ENCODE measurements around the gene DGKQ.

DGKQ gene

GRCh38 chr4:917466-917865 lies 55.9 kb downstream of the DGKQ start:
- H3K27ac ChIP-seq (ENCODE audit: low read depth, low read length): no peak overlapping the region
- peaks cover 2% of the 10 kb centered on the region for H3K36me3 ChIP-seq (ENCODE audit: control insufficient read depth, insufficient read depth, low read length)
- no peaks in the 10 kb centered on the region for H3K4me1 ChIP-seq (ENCODE audit: control insufficient read depth, insufficient read depth, low read length)
- H3K27me3 ChIP-seq (ENCODE audit: control insufficient read depth, insufficient read depth, low read length): no peaks in the 10 kb centered on the region
- no peak overlapping the region for H3K4me3 ChIP-seq (ENCODE audit: low read length)
- H3K9ac ChIP-seq (ENCODE audit: low read length): no peak overlapping the region

DNA sequence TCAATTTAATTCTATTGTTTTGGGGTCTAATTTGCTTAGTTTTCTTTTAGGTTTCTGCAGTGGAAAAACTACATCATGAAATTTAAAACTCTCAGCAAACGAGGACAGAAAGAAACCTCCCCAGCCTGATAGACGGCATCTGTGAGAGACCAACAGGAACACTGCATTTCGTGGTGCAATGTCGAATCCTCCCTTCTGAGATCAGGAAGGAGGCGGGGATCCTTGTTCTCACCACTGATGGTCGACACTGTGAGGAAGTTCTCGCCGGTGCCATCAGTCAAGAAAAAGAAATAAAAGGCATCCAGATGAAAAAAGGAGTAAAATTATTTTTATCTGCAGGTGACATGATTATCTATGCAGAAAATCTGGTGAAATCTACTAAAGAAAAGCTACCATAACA lies 57.8 kb downstream of the DGKQ start:
- H3K4me3 ChIP-seq (ENCODE audit: low read length): no peak overlapping the region
- H3K4me1 ChIP-seq (ENCODE audit: control insufficient read depth, insufficient read depth, low read length): no peaks in the 10 kb centered on the region
- no peak overlapping the region for H3K27ac ChIP-seq (ENCODE audit: low read depth, low read length)
- no peak overlapping the region for H3K9ac ChIP-seq (ENCODE audit: low read length)
- no peaks in the 10 kb centered on the region for H3K27me3 ChIP-seq (ENCODE audit: control insufficient read depth, insufficient read depth, low read length)
- H3K36me3 ChIP-seq (ENCODE audit: control insufficient read depth, insufficient read depth, low read length): peaks cover 9% of the 10 kb centered on the region

- Histone ChIP-seq H3K27ac (ENCODE audit: low read depth, low read length) (no peak overlapping the region), H3K9ac (ENCODE audit: low read length) (no peak overlapping the region), H3K4me1 (ENCODE audit: control insufficient read depth, insufficient read depth, low read length) (no peaks in the 10 kb centered on the region), H3K4me3 (ENCODE audit: low read length) (no peak overlapping the region), H3K36me3 (ENCODE audit: control insufficient read depth, insufficient read depth, low read length) (peaks cover 9% of the 10 kb centered on the region), H3K27me3 (ENCODE audit: control insufficient read depth, insufficient read depth, low read length) (no peaks in the 10 kb centered on the region)
These were observed 58.3 kb downstream of the DGKQ start for GRCh38 chr4:915041-915474.

DNA sequence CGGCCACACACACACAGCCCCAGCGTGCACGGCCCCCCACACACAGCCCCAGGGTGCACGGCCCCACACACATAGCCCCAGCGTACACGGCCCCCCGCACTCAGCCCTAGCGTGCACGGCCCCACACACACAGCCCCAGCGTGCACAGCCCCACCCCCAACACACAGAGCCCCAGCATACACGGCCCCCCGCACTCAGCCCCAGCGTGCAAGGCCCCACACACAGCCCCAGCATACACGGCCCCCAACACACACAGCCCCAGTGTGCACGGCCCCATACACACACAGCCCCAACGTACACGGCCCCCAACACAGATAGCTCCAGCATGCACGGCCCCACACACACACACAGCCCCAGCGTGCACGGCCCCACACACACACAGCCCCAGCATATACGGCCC lies 58.8 kb downstream of the DGKQ start:
- Histone ChIP-seq H3K36me3 (ENCODE audit: control insufficient read depth, insufficient read depth, low read length) (peaks cover 10% of the 10 kb centered on the region), H3K27ac (ENCODE audit: low read depth, low read length) (no peak overlapping the region), H3K9ac (ENCODE audit: low read length) (no peak overlapping the region), H3K27me3 (ENCODE audit: control insufficient read depth, insufficient read depth, low read length) (no peaks in the 10 kb centered on the region), H3K4me1 (ENCODE audit: control insufficient read depth, insufficient read depth, low read length) (no peaks in the 10 kb centered on the region), H3K4me3 (ENCODE audit: low read length) (no peak overlapping the region)

DNA sequence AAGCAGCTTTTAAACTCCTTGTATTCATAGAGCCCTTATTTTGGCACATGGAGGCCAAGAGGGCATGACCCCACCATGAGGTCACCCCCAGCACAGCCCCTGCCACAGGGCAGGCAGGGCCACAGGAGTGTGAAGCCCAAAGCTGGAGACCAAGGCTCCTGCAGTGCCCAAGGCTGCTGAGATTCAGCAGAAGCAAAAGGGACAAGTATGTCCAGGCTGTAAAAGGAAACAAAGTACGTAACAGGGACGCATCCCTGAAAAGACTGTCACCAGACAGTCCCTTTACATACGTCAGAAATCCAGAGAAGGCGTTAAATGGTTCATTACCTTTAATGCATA lies 60.1 kb downstream of the DGKQ start:
- Histone ChIP-seq H3K9ac (ENCODE audit: low read length) (no peak overlapping the region), H3K4me3 (ENCODE audit: low read length) (no peak overlapping the region), H3K4me1 (ENCODE audit: control insufficient read depth, insufficient read depth, low read length) (no peaks in the 10 kb centered on the region), H3K36me3 (ENCODE audit: control insufficient read depth, insufficient read depth, low read length) (peaks cover 14% of the 10 kb centered on the region), H3K27ac (ENCODE audit: low read depth, low read length) (no peak overlapping the region), H3K27me3 (ENCODE audit: control insufficient read depth, insufficient read depth, low read length) (no peaks in the 10 kb centered on the region)

GRCh38 chr4:912548-913279 lies 60.7 kb downstream of the DGKQ start:
- Histone ChIP-seq H3K4me3 (ENCODE audit: low read length) (no peak overlapping the region), H3K36me3 (ENCODE audit: control insufficient read depth, insufficient read depth, low read length) (peaks cover 14% of the 10 kb centered on the region), H3K27ac (ENCODE audit: low read depth, low read length) (no peak overlapping the region), H3K4me1 (ENCODE audit: control insufficient read depth, insufficient read depth, low read length) (no peaks in the 10 kb centered on the region), H3K27me3 (ENCODE audit: control insufficient read depth, insufficient read depth, low read length) (no peaks in the 10 kb centered on the region), H3K9ac (ENCODE audit: low read length) (no peak overlapping the region)

DNA sequence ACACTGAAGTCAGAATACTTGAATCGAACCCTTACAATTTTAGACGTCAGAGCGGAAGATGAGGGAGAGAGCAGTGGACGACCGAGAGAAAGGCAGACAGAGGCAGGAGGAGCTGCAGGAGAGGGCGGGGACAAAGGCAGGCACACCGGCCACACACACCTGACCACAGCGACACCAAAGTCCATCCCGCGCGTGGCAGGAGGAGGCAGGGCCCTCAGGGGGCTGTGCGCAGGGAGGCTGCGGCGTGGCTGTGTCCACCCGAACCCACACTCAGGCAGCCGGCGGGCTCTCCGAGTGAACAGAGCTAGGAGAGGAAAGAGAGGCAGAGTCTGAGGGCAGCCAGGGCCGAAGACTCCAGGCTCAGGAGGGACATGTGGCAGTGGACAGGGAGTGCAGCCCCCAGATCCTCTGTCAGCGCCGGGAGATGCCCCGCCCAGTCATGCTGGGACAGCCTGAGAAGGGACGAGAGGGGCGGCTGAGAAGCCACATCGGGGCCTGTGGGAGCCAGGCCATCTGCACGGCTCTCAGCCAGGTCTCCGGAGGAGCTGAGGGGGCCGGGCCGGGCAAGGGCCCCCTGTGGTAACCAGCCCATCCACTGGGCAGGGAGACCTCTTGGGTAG lies 61.4 kb downstream of the DGKQ start:
- Histone ChIP-seq H3K9ac (ENCODE audit: low read length) (no peak overlapping the region), H3K4me3 (ENCODE audit: low read length) (no peak overlapping the region), H3K27ac (ENCODE audit: low read depth, low read length) (no peak overlapping the region), H3K4me1 (ENCODE audit: control insufficient read depth, insufficient read depth, low read length) (no peaks in the 10 kb centered on the region), H3K36me3 (ENCODE audit: control insufficient read depth, insufficient read depth, low read length) (peaks cover 14% of the 10 kb centered on the region), H3K27me3 (ENCODE audit: control insufficient read depth, insufficient read depth, low read length) (no peaks in the 10 kb centered on the region)

DNA sequence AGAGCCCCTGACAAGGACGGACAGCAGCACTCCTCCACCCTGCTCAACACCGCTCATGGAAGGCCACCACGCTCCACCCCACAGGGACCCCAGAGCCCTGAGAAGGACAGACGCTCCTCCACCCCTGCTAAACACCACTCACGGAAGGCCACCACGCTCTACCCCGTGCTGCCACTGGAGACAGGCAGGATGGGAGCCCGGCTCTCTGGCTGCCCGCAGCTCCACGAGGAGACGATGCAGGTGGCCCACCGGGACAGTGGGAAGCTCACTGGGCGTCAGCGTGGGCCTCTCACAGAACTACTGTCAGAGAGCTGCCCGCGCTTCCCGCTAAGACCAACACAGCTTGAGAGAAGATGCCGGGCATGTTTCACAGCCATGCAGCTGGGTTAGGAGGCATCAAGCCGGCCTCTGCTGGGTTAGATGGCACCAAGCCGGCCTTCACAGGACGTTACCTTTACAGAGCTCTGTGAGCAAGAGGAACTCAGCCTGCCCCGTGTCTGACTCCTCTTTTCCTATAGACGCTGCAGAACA lies 62.1 kb downstream of the DGKQ start:
- Histone ChIP-seq H3K4me3 (ENCODE audit: low read length) (no peak overlapping the region), H3K27ac (ENCODE audit: low read depth, low read length) (no peak overlapping the region), H3K9ac (ENCODE audit: low read length) (no peak overlapping the region), H3K4me1 (ENCODE audit: control insufficient read depth, insufficient read depth, low read length) (no peaks in the 10 kb centered on the region), H3K27me3 (ENCODE audit: control insufficient read depth, insufficient read depth, low read length) (no peaks in the 10 kb centered on the region), H3K36me3 (ENCODE audit: control insufficient read depth, insufficient read depth, low read length) (peaks cover 15% of the 10 kb centered on the region)

- no peak overlapping the region for H3K9ac ChIP-seq (ENCODE audit: low read length)
- no peaks in the 10 kb centered on the region for H3K27me3 ChIP-seq (ENCODE audit: control insufficient read depth, insufficient read depth, low read length)
- no peak overlapping the region for H3K4me3 ChIP-seq (ENCODE audit: low read length)
- peaks cover 15% of the 10 kb centered on the region for H3K36me3 ChIP-seq (ENCODE audit: control insufficient read depth, insufficient read depth, low read length)
- H3K4me1 ChIP-seq (ENCODE audit: control insufficient read depth, insufficient read depth, low read length): no peaks in the 10 kb centered on the region
- H3K27ac ChIP-seq (ENCODE audit: low read depth, low read length): no peak overlapping the region
These were observed 62.8 kb downstream of the DGKQ start for GRCh38 chr4:910366-911091.

- Histone ChIP-seq H3K4me1 (ENCODE audit: control insufficient read depth, insufficient read depth, low read length) (no peaks in the 10 kb centered on the region), H3K9ac (ENCODE audit: low read length) (no peak overlapping the region), H3K36me3 (ENCODE audit: control insufficient read depth, insufficient read depth, low read length) (peaks cover 15% of the 10 kb centered on the region), H3K4me3 (ENCODE audit: low read length) (no peak overlapping the region), H3K27me3 (ENCODE audit: control insufficient read depth, insufficient read depth, low read length) (no peaks in the 10 kb centered on the region), H3K27ac (ENCODE audit: low read depth, low read length) (no peak overlapping the region)
These were observed 63.5 kb downstream of the DGKQ start for GRCh38 chr4:909821-910220.

DNA sequence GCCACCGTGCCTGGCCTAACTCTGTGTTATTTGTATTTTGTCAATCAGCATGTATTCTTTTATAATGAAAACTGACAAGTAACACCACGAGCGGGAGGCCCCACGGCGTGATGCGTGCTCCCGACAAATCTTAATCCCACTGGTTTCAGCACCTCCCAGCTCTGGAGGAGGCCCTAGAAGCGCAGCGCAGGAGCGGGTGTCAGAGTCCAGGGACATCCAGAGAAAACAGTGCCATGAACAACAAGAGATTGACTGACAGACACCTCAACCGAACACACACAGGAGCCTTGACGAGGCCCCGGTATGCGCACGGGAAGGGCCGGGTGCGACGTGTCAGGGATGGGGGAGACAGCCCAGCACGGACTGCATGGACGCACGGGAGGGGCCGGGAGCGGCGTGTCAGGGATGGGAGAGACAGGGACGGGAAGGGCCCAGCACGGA lies 64.2 kb downstream of the DGKQ start:
- H3K4me1 ChIP-seq (ENCODE audit: control insufficient read depth, insufficient read depth, low read length): no peaks in the 10 kb centered on the region
- H3K9ac ChIP-seq (ENCODE audit: low read length): no peak overlapping the region
- H3K36me3 ChIP-seq (ENCODE audit: control insufficient read depth, insufficient read depth, low read length): peaks cover 15% of the 10 kb centered on the region

More for the DNA sequence above, 64.2 kb downstream of the DGKQ start:
- Histone ChIP-seq H3K27ac (ENCODE audit: low read depth, low read length) (no peak overlapping the region), H3K27me3 (ENCODE audit: control insufficient read depth, insufficient read depth, low read length) (no peaks in the 10 kb centered on the region), H3K4me3 (ENCODE audit: low read length) (no peak overlapping the region)
